ENCODE results near the gene AHRR. TPM values are rescaled to one million over a fixed set of nuclear protein-coding genes. Genes with fewer than 3 reads are reported as not detected.

AHRR gene
- total RNA-seq, 2 donors from 2014 or later, result 0.12 to 0.30 TPM

GRCh38 chr5:305050-305449, 16.5 kb upstream of the AHRR start:
- TF ChIP-seq, protein P1, sequence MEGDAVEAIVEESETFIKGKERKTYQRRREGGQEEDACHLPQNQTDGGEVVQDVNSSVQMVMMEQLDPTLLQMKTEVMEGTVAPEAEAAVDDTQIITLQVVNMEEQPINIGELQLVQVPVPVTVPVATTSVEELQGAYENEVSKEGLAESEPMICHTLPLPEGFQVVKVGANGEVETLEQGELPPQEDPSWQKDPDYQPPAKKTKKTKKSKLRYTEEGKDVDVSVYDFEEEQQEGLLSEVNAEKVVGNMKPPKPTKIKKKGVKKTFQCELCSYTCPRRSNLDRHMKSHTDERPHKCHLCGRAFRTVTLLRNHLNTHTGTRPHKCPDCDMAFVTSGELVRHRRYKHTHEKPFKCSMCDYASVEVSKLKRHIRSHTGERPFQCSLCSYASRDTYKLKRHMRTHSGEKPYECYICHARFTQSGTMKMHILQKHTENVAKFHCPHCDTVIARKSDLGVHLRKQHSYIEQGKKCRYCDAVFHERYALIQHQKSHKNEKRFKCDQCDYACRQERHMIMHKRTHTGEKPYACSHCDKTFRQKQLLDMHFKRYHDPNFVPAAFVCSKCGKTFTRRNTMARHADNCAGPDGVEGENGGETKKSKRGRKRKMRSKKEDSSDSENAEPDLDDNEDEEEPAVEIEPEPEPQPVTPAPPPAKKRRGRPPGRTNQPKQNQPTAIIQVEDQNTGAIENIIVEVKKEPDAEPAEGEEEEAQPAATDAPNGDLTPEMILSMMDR (IDR thresholded peaks at IDR 0.05), result no peak
- H3K27ac ChIP-seq, result no peak overlapping the region
- no peak for DNase-seq (ENCODE audit: low spot score)
- no peaks in the 10 kb centered on the region for H3K9me3 ChIP-seq
- H3K4me3 ChIP-seq, result no peak overlapping the region
- H3K27me3 ChIP-seq, result no peaks in the 10 kb centered on the region
- peaks cover 25% of the 10 kb centered on the region for H3K36me3 ChIP-seq
- no peaks in the 10 kb centered on the region for H3K4me1 ChIP-seq

GRCh38 chr5:305459-305858, 16.1 kb upstream of the AHRR start:
- Histone ChIP-seq H3K4me3 (no peak overlapping the region), H3K9me3 (no peaks in the 10 kb centered on the region), H3K36me3 (peaks cover 25% of the 10 kb centered on the region), H3K27me3 (no peaks in the 10 kb centered on the region), H3K27ac (no peak overlapping the region), H3K4me1 (no peaks in the 10 kb centered on the region)
- TF ChIP-seq, protein P1 (IDR thresholded peaks at IDR 0.05), result no peak
- no peak for DNase-seq (ENCODE audit: low spot score)

- Histone ChIP-seq H3K36me3 (peaks cover 30% of the 10 kb centered on the region), H3K27ac (no peak overlapping the region)
- no peak for DNase-seq (ENCODE audit: low spot score)
These were observed 15.3 kb upstream of the AHRR start for GRCh38 chr5:306011-306805.

DNA sequence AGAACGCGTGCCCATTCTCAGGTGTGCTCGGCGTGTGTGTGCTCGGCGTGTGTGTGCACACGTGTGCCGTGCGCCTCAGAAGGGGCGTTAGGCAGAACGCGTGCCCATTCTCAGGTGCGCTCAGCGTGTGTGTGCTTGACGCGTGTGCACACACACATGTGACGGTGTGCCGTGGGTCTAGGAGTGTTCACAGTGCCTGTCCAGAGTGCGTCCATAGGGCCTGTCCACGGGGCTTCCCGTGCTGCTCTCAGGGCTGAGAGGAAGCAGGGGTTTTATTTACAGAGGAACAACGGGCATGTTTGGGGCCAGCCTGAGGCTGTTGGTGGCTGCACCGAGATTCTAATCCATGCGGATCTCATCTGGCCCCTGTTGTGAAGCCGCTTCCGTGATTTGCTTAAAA, 14.2 kb upstream of the AHRR start:
- DNase-seq (ENCODE audit: low spot score), result no peak
- Histone ChIP-seq H3K9me3 (no peaks in the 10 kb centered on the region), H3K4me1 (no peaks in the 10 kb centered on the region), H3K36me3 (peaks cover 30% of the 10 kb centered on the region), H3K4me3 (no peak overlapping the region), H3K27ac (no peak overlapping the region), H3K27me3 (no peaks in the 10 kb centered on the region)
- TF ChIP-seq, protein P1 (IDR thresholded peaks at IDR 0.05), result no peak

More at GRCh38 chr5:306011-306805, 15.3 kb upstream of the AHRR start:
- H3K4me3 ChIP-seq, result no peak overlapping the region
- no peaks in the 10 kb centered on the region for H3K27me3 ChIP-seq
- TF ChIP-seq, protein P1 (IDR thresholded peaks at IDR 0.05), result no peak
- H3K9me3 ChIP-seq, result no peaks in the 10 kb centered on the region
- no peaks in the 10 kb centered on the region for H3K4me1 ChIP-seq

- no peak for DNase-seq (ENCODE audit: low spot score)
- H3K36me3 ChIP-seq, result peaks cover 30% of the 10 kb centered on the region
- no peak overlapping the region for H3K27ac ChIP-seq
- H3K4me3 ChIP-seq, result no peak overlapping the region
- TF ChIP-seq, protein P1 (IDR thresholded peaks at IDR 0.05), result no peak
- no peaks in the 10 kb centered on the region for H3K4me1 ChIP-seq
- no peaks in the 10 kb centered on the region for H3K9me3 ChIP-seq
- H3K27me3 ChIP-seq, result no peaks in the 10 kb centered on the region
These were observed 13.5 kb upstream of the AHRR start for GRCh38 chr5:307794-308579.
